WI38 (cell line): ENCODE results near the gene RGS16.
A peak's percentile ranks its signal among the peaks of the same experiment; 100 is the strongest.

ENCODE experiments used
- H3K4me3 ChIP-seq: 2 replicates; pipeline ENCODE4 v1.5.1; 2011; ENCODE audit warnings: low read depth, mild to moderate bottlenecking, control low read depth, low read length
- CTCF ChIP-seq: IDR thresholded peaks from 2 replicates; pipeline ENCODE4 v1.5.1; 2012; ENCODE audit warnings: low read depth, mild to moderate bottlenecking, control low read depth, low read length

The RGS16 gene

GRCh38 chr1:182589520-182589919 lies 14.7 kb downstream of the RGS16 start:
- H3K4me3 ChIP-seq, result no peak overlapping the region

GRCh38 chr1:182588500-182589396 lies 15.4 kb downstream of the RGS16 start, which contains the start of gene RNASEL:
Gene RNASEL (minus strand): TSS chr1:182589256. CDS start chr1:182586806, 2,450 bp downstream.
- H3K4me3 ChIP-seq, result peak within 1 kb of the TSS; percentile 64
- TF ChIP-seq CTCF, result no peak

More at GRCh38 chr1:182589520-182589919, 14.7 kb downstream of the RGS16 start:
- TF ChIP-seq CTCF, result no peak

- H3K4me3 ChIP-seq, result peak overlapping the region; percentile 64
- no peak for TF ChIP-seq CTCF
Observed at GRCh38 chr1:182587666-182588499, 16.3 kb downstream of the RGS16 start.

- no peak overlapping the region for H3K4me3 ChIP-seq
Observed at GRCh38 chr1:182587093-182587492, 17.1 kb downstream of the RGS16 start.

GRCh38 chr1:182586380-182586779 lies 17.8 kb downstream of the RGS16 start:
- TF ChIP-seq CTCF, result no peak
- H3K4me3 ChIP-seq, result no peak overlapping the region

More at GRCh38 chr1:182587093-182587492, 17.1 kb downstream of the RGS16 start:
- no peak for TF ChIP-seq CTCF

GRCh38 chr1:182584746-182585145 lies 19.4 kb downstream of the RGS16 start:
- H3K4me3 ChIP-seq, result no peak overlapping the region
- TF ChIP-seq CTCF, result no peak
